HG03439 (cell line): Measurements from ENCODE around the gene ZNF30.
"Not testable (repeated sequence)": the region's sequence is repeated elsewhere in the genome, so short reads cannot be mapped to it uniquely, and the experiment has no call there.

Source experiments
- ATAC-seq: cut with Tn5 transposase; IDR thresholded peaks from one replicate; pipeline ENCODE4 v1.9.1; 2021; ENCODE audit warnings: mild to moderate bottlenecking, moderate library complexity; ENCODE audit not compliant: unreplicated experiment

Gene ZNF30

GRCh38 chr19:34960103-34960805 is 33.6 kb downstream of the ZNF30 start:
- ATAC-seq, result no peak

DNA sequence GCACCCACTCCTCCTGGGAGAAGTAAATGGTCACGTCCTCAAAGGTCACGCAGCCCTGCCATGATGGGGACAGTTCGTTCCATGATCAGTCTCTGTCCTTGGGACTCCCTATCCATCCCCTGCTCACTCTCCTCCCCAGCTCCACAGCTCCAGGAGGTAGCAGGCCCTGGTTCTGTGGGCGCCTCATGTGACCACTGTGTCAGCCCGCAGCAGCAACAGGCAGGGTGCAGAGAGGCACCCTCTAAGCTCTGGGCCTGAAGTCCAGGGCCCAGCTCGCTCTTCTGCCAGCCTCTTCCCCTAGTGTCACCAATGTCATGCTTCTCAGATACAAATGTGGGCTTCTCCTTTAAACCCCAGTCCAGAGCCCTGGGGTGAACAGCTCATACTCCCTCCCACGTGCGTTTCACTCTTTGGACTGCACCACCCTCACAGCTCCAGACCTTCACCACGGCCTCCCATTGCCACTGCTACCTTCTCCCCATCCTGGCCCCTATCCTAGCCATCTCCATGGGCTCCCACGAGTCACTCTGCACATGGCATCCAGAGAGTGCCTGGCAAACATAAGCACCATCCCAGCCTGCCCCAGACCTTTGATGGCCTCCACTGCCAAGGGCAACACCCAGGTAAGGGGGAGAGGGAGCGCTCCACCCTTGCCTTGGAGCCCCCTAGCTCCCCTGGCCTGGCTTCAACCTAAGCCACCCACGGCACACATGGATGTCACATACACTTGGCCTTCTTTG is 34.4 kb downstream of the ZNF30 start:
- no peak for ATAC-seq

DNA sequence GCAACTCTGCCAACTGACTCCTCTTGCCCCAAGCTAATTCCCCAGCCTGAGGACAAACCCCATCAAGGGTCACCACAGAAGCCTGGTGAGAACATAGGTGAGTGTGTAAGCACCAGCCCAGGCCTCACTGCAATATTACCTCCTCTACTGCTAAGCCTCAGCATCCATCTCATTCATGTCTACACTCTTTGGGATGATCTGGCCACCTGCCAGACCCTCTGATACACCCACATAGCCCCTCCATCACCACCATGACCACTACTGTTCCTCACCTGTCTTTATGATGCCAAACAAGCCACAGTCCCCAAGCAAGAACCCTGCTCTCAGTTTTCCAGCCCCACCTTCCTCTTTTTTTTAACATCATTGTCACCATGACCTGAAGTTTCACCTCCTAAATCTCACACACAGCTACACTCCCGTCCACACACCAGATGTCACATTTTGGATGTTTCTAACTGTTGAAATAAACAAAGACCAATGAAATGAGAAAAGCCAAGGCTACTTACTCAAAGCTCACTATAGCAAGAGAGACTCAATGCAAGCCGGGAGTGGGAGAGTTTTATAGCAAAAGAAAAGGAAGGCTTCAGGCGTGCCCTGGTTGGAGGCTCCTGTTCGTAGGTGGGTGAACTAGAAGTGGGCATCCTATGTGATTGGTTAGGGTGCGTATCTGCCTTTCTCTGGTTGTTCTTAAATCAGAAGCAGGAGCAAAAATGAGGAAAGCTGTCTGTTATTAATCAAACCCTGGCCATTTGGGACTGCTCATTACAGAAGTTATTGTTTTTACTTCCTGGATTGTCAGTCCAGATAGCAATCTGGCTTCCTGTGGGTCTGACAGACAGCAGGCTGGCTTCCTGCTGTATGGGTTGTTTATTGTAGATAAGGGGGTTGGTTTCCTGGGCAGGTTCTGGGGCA is 35.3 kb downstream of the ZNF30 start:
- no peak for ATAC-seq

DNA sequence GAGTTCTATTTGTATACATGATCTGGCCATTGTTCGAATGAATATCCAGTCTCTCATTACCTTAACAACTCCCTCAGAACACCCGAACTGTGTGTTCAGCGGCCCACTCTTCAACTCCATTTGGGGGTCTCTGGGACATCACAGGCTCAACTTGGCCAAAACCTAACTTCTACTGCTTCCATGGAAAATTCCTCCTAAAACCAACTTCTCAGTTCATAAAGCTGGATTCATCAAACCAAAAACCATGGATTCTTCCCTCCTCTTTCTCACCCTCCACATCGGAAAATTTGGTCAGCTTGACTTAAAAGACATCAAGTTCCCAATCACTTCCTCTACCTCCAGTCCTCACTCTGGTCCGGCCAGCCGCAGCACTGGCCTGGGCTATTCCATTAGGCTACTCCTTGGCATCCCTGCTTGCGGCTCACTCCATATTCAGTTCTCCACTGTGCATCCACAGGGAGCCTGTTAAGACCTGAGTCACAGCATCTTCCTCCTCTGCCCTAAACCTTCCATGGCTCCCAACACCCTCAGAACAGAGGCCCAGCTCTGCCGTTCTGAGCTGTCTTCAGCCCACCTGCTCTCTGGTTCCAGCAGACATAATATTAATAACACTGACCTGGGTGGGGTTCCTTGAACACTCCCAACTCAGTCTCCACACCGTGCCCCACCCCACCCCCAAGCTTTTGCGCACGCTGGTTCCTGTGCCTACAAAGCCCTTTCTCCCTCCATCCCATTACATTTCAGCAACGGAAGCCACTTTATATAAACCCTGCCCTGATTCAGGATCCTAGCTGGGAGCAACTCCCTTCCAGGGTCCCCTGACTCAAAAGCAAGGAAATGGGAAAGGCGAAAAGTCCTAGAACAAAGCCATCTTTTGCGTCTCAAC is 36.2 kb downstream of the ZNF30 start:
- no peak for ATAC-seq

GRCh38 chr19:34963573-34964406 is 37.1 kb downstream of the ZNF30 start, which contains the start of gene ZNF792:
Gene ZNF792, minus strand, starts transcription at chr19:34964229. Its CDS starts 567 bp downstream, at chr19:34963662.
- peak; percentile 73 for ATAC-seq

- ATAC-seq, result no peak
Measured at GRCh38 chr19:34964598-34964997, 37.9 kb downstream of the ZNF30 start.

- not testable (repeated sequence) for ATAC-seq
Measured at GRCh38 chr19:34965505-34965904, 38.8 kb downstream of the ZNF30 start.

DNA sequence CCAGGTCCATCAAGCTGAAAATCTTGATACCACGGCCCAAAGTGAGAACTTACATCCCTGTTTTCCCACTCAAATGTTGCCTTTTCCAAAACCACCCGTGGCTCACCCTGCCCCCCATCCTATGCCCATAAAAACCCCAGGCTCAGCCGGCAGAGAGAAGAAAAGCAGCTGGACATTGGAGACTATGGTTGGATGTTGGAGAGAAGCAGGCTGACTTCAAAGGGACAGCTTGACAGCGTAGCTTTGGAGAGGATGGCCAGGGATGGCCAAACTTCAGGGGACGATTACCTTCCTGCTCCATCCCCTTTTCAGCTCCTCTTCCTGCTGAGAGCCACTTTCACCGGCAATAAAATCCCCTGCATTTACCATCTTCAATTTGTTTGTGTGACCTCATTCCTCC is 40.8 kb downstream of the ZNF30 start:
- no peak for ATAC-seq

- ATAC-seq, result no peak
Measured at GRCh38 chr19:34969721-34970120, 43.0 kb downstream of the ZNF30 start.

GRCh38 chr19:34970185-34970780 is 43.6 kb downstream of the ZNF30 start:
- ATAC-seq, result not testable (repeated sequence)

DNA sequence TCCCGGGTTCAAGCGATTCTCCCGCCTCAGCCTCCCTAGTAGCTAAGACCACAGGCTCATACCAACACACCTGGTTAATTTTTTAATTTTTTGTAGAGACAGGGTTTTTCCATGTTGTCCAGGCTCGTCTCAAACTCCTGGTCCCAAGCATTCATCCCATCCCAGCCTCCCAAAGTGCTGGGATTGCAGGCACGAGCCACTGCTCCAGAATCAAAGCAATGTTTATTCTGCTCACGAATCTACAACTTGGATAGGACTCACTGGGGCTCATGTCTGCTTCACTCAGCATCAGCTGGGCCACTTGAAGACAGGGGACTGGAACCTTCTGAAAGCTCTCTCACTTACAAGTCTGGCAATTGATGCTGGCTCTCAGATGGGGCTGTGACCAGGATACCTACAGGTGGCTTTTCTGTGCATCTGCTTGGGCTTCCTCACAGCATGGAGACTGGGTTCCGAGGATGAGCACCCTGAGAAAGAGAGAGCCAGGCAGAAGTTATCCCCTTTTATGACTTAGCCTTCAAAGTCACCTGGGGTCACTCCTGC is 45.5 kb downstream of the ZNF30 start:
- ATAC-seq, result no peak

DNA sequence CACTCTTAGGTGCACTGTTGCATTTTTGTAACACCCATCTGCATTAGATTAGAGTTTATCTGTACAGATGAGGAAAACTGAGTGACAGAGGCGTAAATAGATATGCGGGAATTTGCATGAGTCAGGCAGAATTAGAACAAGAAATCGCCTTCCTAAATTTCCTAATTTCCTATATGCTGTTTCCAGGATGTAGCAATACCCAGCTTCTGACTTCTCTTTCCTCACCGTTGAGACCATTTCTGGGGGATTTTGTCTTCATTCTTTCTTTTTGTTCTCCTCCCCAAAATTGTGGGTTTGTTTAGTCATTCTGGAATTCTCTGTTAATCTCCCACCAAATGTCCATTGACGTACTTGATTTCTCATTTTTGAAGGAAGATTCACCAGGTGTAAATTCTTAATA is 47.9 kb downstream of the ZNF30 start:
- no peak for ATAC-seq

DNA sequence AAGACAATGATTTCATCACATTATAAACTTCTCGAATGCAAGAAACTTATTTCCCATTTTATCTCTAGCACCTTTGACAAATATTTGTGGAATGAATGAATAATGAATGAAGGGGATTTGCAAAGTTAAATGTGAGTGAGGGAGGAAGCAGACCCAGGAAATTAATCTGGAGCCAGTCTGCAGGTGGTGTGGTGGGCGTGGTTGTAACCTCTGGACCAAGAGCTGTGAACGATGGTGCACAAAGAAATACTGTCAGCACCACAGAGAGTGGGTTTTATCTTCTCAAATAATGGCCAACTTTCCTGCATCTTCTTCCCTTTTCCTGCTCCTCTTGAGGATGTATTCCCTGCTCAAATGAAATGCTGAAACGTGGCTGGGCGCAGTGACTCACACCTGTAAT is 48.4 kb downstream of the ZNF30 start:
- ATAC-seq, result no peak

DNA sequence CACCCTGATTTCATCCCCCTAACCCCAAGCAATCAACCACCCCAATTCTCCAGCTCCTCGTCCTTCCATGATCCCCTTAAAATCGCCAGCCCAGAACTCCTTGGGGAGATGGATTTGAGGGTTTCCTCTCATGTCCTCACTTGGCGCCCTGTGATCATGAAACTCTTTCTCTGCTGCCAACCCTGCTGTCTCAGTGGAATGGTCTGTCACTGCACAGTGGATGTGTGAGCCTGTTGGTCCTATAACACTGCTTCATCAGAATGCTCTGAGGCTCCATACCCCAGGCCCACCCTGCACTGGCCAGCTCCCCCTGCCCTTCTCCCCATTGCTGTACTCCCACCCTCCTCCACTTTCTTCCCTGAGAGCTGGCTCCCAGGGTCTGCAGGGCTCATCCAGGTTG is 49.9 kb downstream of the ZNF30 start:
- ATAC-seq, result no peak

- no peak for ATAC-seq
Measured at GRCh38 chr19:34979819-34980640, 53.3 kb downstream of the ZNF30 start.

DNA sequence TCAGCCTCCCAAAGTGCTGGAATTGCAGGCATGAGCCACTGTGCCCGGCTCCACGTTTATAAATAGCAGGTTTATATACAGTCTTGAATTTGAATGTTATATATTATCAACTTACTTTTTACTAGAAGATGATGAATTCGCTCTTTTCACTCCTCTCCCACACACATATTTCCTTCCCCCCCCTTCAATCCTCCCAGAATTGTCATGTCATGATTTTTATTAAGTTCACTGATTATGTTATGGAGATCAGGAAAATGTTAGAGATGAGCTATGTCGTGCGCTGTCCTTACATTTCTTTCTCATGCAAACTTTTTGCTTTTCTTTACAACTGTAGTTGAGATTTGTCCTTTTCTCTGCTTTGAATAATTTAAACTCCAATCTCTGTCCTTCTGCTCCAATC is 55.6 kb downstream of the ZNF30 start:
- no peak for ATAC-seq

DNA sequence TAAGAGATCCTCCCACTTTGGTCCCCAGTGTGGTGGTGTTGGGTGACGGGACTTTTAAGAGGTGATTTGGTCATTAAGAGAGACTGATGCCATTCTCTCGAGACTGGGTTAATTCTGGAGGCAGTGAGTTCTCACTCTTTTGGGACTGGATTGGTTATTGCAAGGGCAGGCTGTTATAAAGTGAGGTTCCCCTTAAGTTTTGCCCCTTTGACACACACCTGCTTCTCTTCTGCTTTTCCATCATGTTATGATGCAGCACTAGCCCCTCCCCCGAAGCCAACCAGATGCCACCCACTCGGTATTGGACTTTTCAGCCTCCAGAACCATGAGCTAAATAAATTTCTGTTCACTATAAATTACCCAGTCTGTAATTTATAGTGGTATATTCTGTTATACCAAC is 57.1 kb downstream of the ZNF30 start:
- no peak for ATAC-seq

GRCh38 chr19:34984287-34984686 is 57.6 kb downstream of the ZNF30 start:
- no peak for ATAC-seq
